CD4-positive, alpha-beta T cell (primary cell): ENCODE results near the gene KRTAP22-1. TPM values are rescaled to one million over a fixed set of nuclear protein-coding genes. Genes with fewer than 3 reads are reported as not detected.

ENCODE experiments used
- ATAC-seq: fragments of 200-7000 bp; cut with Tn5 transposase; one replicate; pipeline ENCODE4 v1.10.0; 2022; ENCODE audit warnings: mild to moderate bottlenecking; ENCODE audit not compliant: poor library complexity
- CTCF ChIA-PET: fragments of 350-600 bp; sonication (Branson Sonifier 250); formaldehyde crosslinking; loops from one replicate; lab custom pipeline; 2021; ENCODE audit warnings: antibody characterized with exemption, inconsistent platforms; lab: Charles Lee
- POLR2A ChIA-PET: fragments of 350-600 bp; sonication (Branson Sonifier 250); formaldehyde crosslinking; loops from one replicate; lab custom pipeline; 2021; ENCODE audit warnings: antibody characterized with exemption, inconsistent platforms; lab: Charles Lee
- DNase-seq, 14 experiments: peaks; one replicate each; pipeline ENCODE4 v3.0.0-alpha.2; 2013 to 2020; ENCODE audit warnings: mixed read lengths in 2 of 14
- H3K27ac ChIP-seq, 2 donors: one replicate each; pipeline versions ENCODE4 v1.5.1 to v1.7.0; 2013; ENCODE audit warnings: low read length in 2 of 2, low read depth in 1 of 2, mild to moderate bottlenecking in 1 of 2
- H3K27me3 ChIP-seq, 2 experiments: 1 replicate in 1 of 2; 2 replicates in 1 of 2; pipeline versions ENCODE4 v1.6.1 to v1.7.0; 2013; ENCODE audit warnings: low read length in 2 of 2, control low read depth in 1 of 2, mild to moderate bottlenecking in 1 of 2, moderate library complexity in 1 of 2; ENCODE audit not compliant: insufficient read depth in 2 of 2, control insufficient read depth in 1 of 2
- H3K36me3 ChIP-seq: one replicate; pipeline ENCODE4 v1.6.1; 2013; ENCODE audit warnings: low read length, control low read depth; ENCODE audit not compliant: insufficient read depth
- H3K4me1 ChIP-seq: one replicate; pipeline ENCODE4 v1.6.1; 2013; ENCODE audit warnings: low read length, control low read depth; ENCODE audit not compliant: insufficient read depth
- H3K4me3 ChIP-seq: one replicate; pipeline ENCODE4 v1.5.1; 2013; ENCODE audit warnings: mild to moderate bottlenecking, low read length, moderate library complexity
- H3K9me3 ChIP-seq, 2 experiments: 1 replicate in 1 of 2; 2 replicates in 1 of 2; pipeline versions ENCODE4 v1.6.1 to v1.7.0; 2013; ENCODE audit warnings: low read length in 2 of 2, mild to moderate bottlenecking in 2 of 2, control low read depth in 1 of 2, moderate library complexity in 1 of 2; ENCODE audit not compliant: control insufficient read depth in 1 of 2, insufficient read depth in 1 of 2
- H3K27ac Mint-ChIP-seq: one replicate; pipeline ENCODE4 v1.8.0; 2020; ENCODE audit warnings: mixed read lengths
- H3K27me3 Mint-ChIP-seq: one replicate; pipeline ENCODE4 v1.8.0; 2021; ENCODE audit warnings: mixed read lengths
- H3K36me3 Mint-ChIP-seq: one replicate; pipeline ENCODE4 v1.8.0; 2021; ENCODE audit warnings: low read depth, mixed read lengths
- H3K4me1 Mint-ChIP-seq: one replicate; pipeline ENCODE4 v1.8.0; 2021; ENCODE audit warnings: low read depth, mixed read lengths
- H3K4me3 Mint-ChIP-seq: one replicate; pipeline ENCODE4 v1.8.0; 2020; ENCODE audit warnings: mild to moderate bottlenecking, mixed read lengths
- H3K9me3 Mint-ChIP-seq: one replicate; pipeline ENCODE4 v1.8.0; 2020; ENCODE audit warnings: mixed read lengths
- CTCF ChIP-seq: fragments of 200-600 bp; IDR thresholded peaks from one replicate; pipeline ENCODE4 v1.8.0; 2022; ENCODE audit warnings: antibody characterized with exemption, mild to moderate bottlenecking
- intact Hi-C, 2 experiments: fragments of 100-400 bp; cut with DNase I in 1 of 2; cut with micrococcal nuclease in 1 of 2; formaldehyde crosslinking; loops; one replicate each; pipeline versions ENCODE4 v1.15.1 to v1.9.0; 2023 to 2025; cut with DNase I, micrococcal nuclease
- total RNA-seq, 174 experiments: library from RNA in 2 of 174; stranded (reverse) in 2 of 174; gene quantifications; one replicate each; pipeline ENCODE4 v1.2.3 and lab custom pipeline; 2021 to 2026

Gene KRTAP22-1
- total RNA-seq, 2 experiments from 2014 or later = not detected

- Histone ChIP-seq H3K9me3 (peaks cover 0 to under 1% of the 10 kb centered on the region in 2 experiments), H3K4me1 (no peaks in the 10 kb centered on the region), H3K27ac (no peak overlapping the region), H3K27me3 (no peaks in the 10 kb centered on the region), H3K4me3 (no peak overlapping the region), H3K36me3 (no peaks in the 10 kb centered on the region)
- ChIA-PET POLR2A (no interaction called here), CTCF (no interaction called here)
- Mint-ChIP-seq H3K9me3 (no peaks in the 10 kb centered on the region), H3K27ac (no peak overlapping the region), H3K36me3 (no peaks in the 10 kb centered on the region), H3K27me3 (no peaks in the 10 kb centered on the region), H3K4me1 (no peaks in the 10 kb centered on the region), H3K4me3 (no peak overlapping the region)
- ATAC-seq = no peak
- no peak for DNase-seq
- no peak for TF ChIP-seq CTCF
- intact Hi-C loops = no loop called here
Measured at GRCh38 chr21:30563630-30564029, 37.3 kb upstream of the KRTAP22-1 start.

GRCh38 chr21:30567617-30568016, 33.3 kb upstream of the KRTAP22-1 start:
- intact Hi-C loops = no loop called here
- Mint-ChIP-seq H3K27me3 (no peaks in the 10 kb centered on the region), H3K4me1 (no peaks in the 10 kb centered on the region), H3K36me3 (no peaks in the 10 kb centered on the region), H3K4me3 (no peak overlapping the region), H3K27ac (no peak overlapping the region), H3K9me3 (peaks cover 2% of the 10 kb centered on the region)
- no peaks in the 10 kb centered on the region for H3K27me3 ChIP-seq
- H3K9me3 ChIP-seq = peaks cover 0 to 3% of the 10 kb centered on the region in 2 experiments
- TF ChIP-seq CTCF = no peak
- no peak overlapping the region for H3K27ac ChIP-seq
- DNase-seq = no peak
- H3K4me3 ChIP-seq = no peak overlapping the region
- H3K36me3 ChIP-seq = no peaks in the 10 kb centered on the region
- CTCF ChIA-PET = no interaction called here
- H3K4me1 ChIP-seq = no peaks in the 10 kb centered on the region
- POLR2A ChIA-PET = no interaction called here
- ATAC-seq = no peak

DNA sequence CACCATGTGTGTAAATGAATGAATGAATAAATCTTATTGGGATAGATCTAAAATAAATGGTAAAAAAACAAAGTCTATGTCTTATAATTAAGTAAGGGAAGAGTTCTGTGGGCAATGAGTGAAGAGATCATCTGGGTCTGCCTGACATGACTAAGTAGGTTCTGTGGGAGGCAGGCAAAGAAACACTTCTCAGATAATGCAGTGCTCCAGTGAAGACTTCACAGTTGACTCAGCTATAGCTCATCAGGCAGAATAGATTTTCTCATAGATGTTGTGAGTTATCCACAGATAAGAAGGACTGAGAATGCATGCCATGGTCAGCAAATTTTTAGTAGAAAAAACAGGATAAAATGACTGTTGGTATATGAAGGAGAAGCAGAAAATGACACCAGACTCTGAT, 23.1 kb upstream of the KRTAP22-1 start:
- H3K36me3 ChIP-seq = no peaks in the 10 kb centered on the region
- Mint-ChIP-seq H3K27ac (no peak overlapping the region), H3K4me3 (no peak overlapping the region), H3K27me3 (no peaks in the 10 kb centered on the region), H3K36me3 (no peaks in the 10 kb centered on the region), H3K4me1 (no peaks in the 10 kb centered on the region), H3K9me3 (no peaks in the 10 kb centered on the region)
- POLR2A ChIA-PET = no interaction called here
- no peaks in the 10 kb centered on the region for H3K9me3 ChIP-seq
- intact Hi-C loops = no loop called here
- no peaks in the 10 kb centered on the region for H3K4me1 ChIP-seq
- no peak overlapping the region for H3K4me3 ChIP-seq
- ATAC-seq (no peak), DNase-seq (no peak)
- CTCF ChIA-PET = no interaction called here
- no peak for TF ChIP-seq CTCF
- no peaks in the 10 kb centered on the region for H3K27me3 ChIP-seq
- no peak overlapping the region for H3K27ac ChIP-seq
